ENCODE measurements around the gene MUSK. TPM values are rescaled to one million over a fixed set of nuclear protein-coding genes. Genes with fewer than 3 reads are reported as not detected.

The MUSK gene
- total and polyA plus RNA-seq, 2 donors (not counting 1 experiment from before 2014, with no cell fraction given) = not detected

DNA sequence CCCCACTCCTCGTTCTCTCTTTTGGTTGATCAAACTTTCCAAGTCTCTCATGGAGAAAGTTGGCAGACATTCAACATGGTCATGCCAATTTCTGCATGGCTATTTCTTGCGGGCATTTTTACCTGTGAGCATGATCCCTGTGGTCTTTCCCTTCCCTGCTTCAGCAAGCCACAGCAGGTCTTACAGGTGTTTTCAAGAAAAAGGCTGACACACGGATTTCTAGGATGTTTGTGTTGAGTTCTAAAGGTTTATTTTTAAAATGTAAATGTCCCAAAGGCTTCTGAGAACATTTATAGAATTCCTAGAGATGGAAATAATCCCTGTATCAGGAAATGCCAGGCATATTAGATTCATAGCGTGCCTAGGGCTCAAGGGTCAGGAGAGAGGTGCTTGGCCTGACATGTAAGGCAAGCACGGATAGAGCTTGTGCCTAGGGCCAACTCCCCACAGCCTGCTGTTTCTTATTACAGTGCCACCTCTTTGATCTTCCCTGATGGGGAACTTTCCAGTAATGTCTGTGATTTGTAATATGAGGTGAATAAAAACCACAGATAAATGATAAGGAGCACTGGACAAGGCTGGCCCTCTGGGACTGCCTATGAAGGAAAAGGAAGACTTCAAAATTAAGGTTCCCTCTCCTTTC is 79.8 kb downstream of the MUSK start:
- no peaks in the 10 kb centered on the region for H3K27me3 Mint-ChIP-seq
- DNase-seq (no peak), ATAC-seq (ENCODE audit: low read depth) (no peak)
- no peaks in the 10 kb centered on the region for H3K9me3 Mint-ChIP-seq (ENCODE audit: insufficient read depth)
- no peak overlapping the region for H3K4me3 ChIP-seq (ENCODE audit: control extremely low read depth in 1 of 5, extremely low read depth in 1 of 5, insufficient read depth in 1 of 5, low read depth in 2 of 5, low read length in 4 of 5)
- no peaks in the 10 kb centered on the region for H3K36me3 ChIP-seq (replicated peaks in 1 of 2; ENCODE audit: control extremely low read depth in 1 of 2, control insufficient read depth in 1 of 2, extremely low read depth in 1 of 2, insufficient read depth in 2 of 2, low read length in 1 of 2)
- no peak overlapping the region for H2AFZ ChIP-seq (ENCODE audit: insufficient read depth, low read depth, low read length, poor library complexity, severe bottlenecking)
- no peaks in the 10 kb centered on the region for H3K4me1 Mint-ChIP-seq
- no peak overlapping the region for H3K27ac Mint-ChIP-seq
- no peak overlapping the region for H3K9ac ChIP-seq (ENCODE audit: low read length)
- ChIA-PET POLR2A (no interaction called here), CTCF (no interaction called here)
- intact Hi-C loops (cut with micrococcal nuclease) = no loop called here
- H3K4me3 Mint-ChIP-seq = no peak overlapping the region
- H3K79me2 ChIP-seq (ENCODE audit: control insufficient read depth, insufficient read depth, low read length) = no peaks in the 10 kb centered on the region
- H3K4me1 ChIP-seq (ENCODE audit: control insufficient read depth in 2 of 2, insufficient read depth in 2 of 2, low read length in 2 of 2) = no peaks in the 10 kb centered on the region
- no peak overlapping the region for H3K4me2 ChIP-seq (replicated peaks; ENCODE audit: low read depth, low read length, poor library complexity, severe bottlenecking)
- no peak for TF ChIP-seq EZH2 (IDR thresholded peaks at IDR 0.05; ENCODE audit: borderline replicate concordance, insufficient read depth, low read depth, low read length, poor library complexity, severe bottlenecking)
- TF ChIP-seq, protein P1, sequence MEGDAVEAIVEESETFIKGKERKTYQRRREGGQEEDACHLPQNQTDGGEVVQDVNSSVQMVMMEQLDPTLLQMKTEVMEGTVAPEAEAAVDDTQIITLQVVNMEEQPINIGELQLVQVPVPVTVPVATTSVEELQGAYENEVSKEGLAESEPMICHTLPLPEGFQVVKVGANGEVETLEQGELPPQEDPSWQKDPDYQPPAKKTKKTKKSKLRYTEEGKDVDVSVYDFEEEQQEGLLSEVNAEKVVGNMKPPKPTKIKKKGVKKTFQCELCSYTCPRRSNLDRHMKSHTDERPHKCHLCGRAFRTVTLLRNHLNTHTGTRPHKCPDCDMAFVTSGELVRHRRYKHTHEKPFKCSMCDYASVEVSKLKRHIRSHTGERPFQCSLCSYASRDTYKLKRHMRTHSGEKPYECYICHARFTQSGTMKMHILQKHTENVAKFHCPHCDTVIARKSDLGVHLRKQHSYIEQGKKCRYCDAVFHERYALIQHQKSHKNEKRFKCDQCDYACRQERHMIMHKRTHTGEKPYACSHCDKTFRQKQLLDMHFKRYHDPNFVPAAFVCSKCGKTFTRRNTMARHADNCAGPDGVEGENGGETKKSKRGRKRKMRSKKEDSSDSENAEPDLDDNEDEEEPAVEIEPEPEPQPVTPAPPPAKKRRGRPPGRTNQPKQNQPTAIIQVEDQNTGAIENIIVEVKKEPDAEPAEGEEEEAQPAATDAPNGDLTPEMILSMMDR (IDR thresholded peaks at IDR 0.05) = no peak
- 100% methylated on average over 2 of the region's 5 CpGs for WGBS (ENCODE audit: insufficient coverage)
- H3K9me3 ChIP-seq (ENCODE audit: control extremely low read depth in 1 of 3, control insufficient read depth in 2 of 3, insufficient read depth in 1 of 3, low read length in 2 of 3) = peaks cover 0 to 4% (median 0%) of the 10 kb centered on the region in 3 donors
- H3K27me3 ChIP-seq (replicated peaks in 1 of 4; ENCODE audit: control extremely low read depth in 1 of 4, control insufficient read depth in 3 of 4, insufficient read depth in 4 of 4, low read length in 3 of 4) = no peaks in the 10 kb centered on the region
- H4K20me1 ChIP-seq (ENCODE audit: control insufficient read depth, insufficient read depth, low read length, poor library complexity, severe bottlenecking) = no peaks in the 10 kb centered on the region
- H3K27ac ChIP-seq (ENCODE audit: low read length in 2 of 2) = no peak overlapping the region

DNA sequence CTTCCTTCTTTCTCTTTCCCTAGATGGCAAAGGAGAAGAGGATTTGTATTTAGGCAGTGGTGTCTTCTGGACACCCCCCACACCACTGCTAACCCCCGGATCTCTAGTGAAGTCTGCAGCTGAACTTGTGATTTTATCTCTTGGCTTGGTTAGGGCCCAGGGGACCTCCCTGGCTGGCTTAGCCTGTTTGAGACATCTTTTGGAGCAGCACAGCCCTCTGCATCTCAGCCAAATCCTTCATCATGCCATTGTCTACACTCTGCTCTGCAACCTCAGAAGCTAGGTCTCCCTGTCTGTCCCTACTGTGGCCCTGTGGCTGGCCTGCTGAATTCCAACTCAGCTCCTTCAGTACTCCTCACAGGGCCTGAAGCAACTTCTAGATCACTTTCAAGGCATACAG is 81.7 kb downstream of the MUSK start:
- Histone ChIP-seq H3K27me3 (replicated peaks in 1 of 4; ENCODE audit: control extremely low read depth in 1 of 4, control insufficient read depth in 3 of 4, insufficient read depth in 4 of 4, low read length in 3 of 4) (no peaks in the 10 kb centered on the region), H3K4me3 (ENCODE audit: control extremely low read depth in 1 of 5, extremely low read depth in 1 of 5, insufficient read depth in 1 of 5, low read depth in 2 of 5, low read length in 4 of 5) (no peak overlapping the region), H3K4me2 (replicated peaks; ENCODE audit: low read depth, low read length, poor library complexity, severe bottlenecking) (no peak overlapping the region), H3K4me1 (ENCODE audit: control insufficient read depth in 2 of 2, insufficient read depth in 2 of 2, low read length in 2 of 2) (no peaks in the 10 kb centered on the region), H3K9ac (ENCODE audit: low read length) (no peak overlapping the region), H3K27ac (ENCODE audit: low read length in 2 of 2) (no peak overlapping the region), H3K9me3 (ENCODE audit: control extremely low read depth in 1 of 3, control insufficient read depth in 2 of 3, insufficient read depth in 1 of 3, low read length in 2 of 3) (no peaks in the 10 kb centered on the region), H3K79me2 (ENCODE audit: control insufficient read depth, insufficient read depth, low read length) (no peaks in the 10 kb centered on the region), H3K36me3 (replicated peaks in 1 of 2; ENCODE audit: control extremely low read depth in 1 of 2, control insufficient read depth in 1 of 2, extremely low read depth in 1 of 2, insufficient read depth in 2 of 2, low read length in 1 of 2) (no peaks in the 10 kb centered on the region), H2AFZ (ENCODE audit: insufficient read depth, low read depth, low read length, poor library complexity, severe bottlenecking) (no peak overlapping the region), H4K20me1 (ENCODE audit: control insufficient read depth, insufficient read depth, low read length, poor library complexity, severe bottlenecking) (no peaks in the 10 kb centered on the region)
- intact Hi-C loops (cut with micrococcal nuclease) = no loop called here
- TF ChIP-seq, protein P1 (IDR thresholded peaks at IDR 0.05) = no peak
- TF ChIP-seq EZH2 (IDR thresholded peaks at IDR 0.05; ENCODE audit: borderline replicate concordance, insufficient read depth, low read depth, low read length, poor library complexity, severe bottlenecking) = no peak
- ChIA-PET POLR2A (no interaction called here), CTCF (no interaction called here)
- Mint-ChIP-seq H3K4me3 (no peak overlapping the region), H3K27me3 (no peaks in the 10 kb centered on the region), H3K27ac (no peak overlapping the region), H3K9me3 (ENCODE audit: insufficient read depth) (no peaks in the 10 kb centered on the region), H3K4me1 (no peaks in the 10 kb centered on the region)
- no peak for DNase-seq
- ATAC-seq (ENCODE audit: low read depth) = no peak
- no CpG with 5 or more reads among the region's 1 CpG for WGBS (ENCODE audit: insufficient coverage)
